GM12878 (cell line): ENCODE measurements around the gene NDUFA12. TPM values are rescaled to one million over a fixed set of nuclear protein-coding genes. Genes with fewer than 3 reads are reported as not detected.

Experiments used
- ATAC-seq: fragments of 200-7000 bp; cut with Tn5 transposase; 3 replicates; pipeline ENCODE4 v1.9.1; 2020; ENCODE audit warnings: mild to moderate bottlenecking, moderate library complexity
- BruUV-seq: library from RNA; stranded (reverse); fragments of 400-500 nt; replicated peaks from 2 replicates; lab custom pipeline; 2021; lab: Mats Ljungman, UMichigan
- CTCF ChIA-PET: fragments of 300-600 bp; sonication (Branson Sonifier 250); formaldehyde crosslinking; extraction: SDS; loops from one replicate; lab custom pipeline; 2021; ENCODE audit warnings: inconsistent platforms; lab: Yijun Ruan, JAX
- POLR2A ChIA-PET: fragments of 350-600 bp; formaldehyde crosslinking; extraction: SDS; loops from one replicate; lab custom pipeline; 2021; ENCODE audit warnings: inconsistent platforms; lab: Charles Lee
- RAD21 ChIA-PET: fragments of 300-600 bp; sonication (Branson Sonifier 250); formaldehyde crosslinking; loops from one replicate; lab custom pipeline; 2023; ENCODE audit warnings: antibody characterized with exemption; ENCODE audit not compliant: unreplicated experiment; lab: Charles Lee
- SMC1A ChIA-PET: fragments of 300-600 bp; sonication (Branson Sonifier 250); formaldehyde crosslinking; loops from one replicate; lab custom pipeline; 2023; ENCODE audit not compliant: unreplicated experiment, uncharacterized antibody; lab: Charles Lee
- DNase-seq: peaks from one replicate; pipeline ENCODE4 v3.0.0-alpha.2; 2011; ENCODE audit warnings: low read depth, low spot score
- FAIRE-seq: peaks from 3 replicates; lab custom pipeline; 2011; peaks lifted over from hg19 to GRCh38; lab: Jason Lieb, UNC
- H2AFZ ChIP-seq: 2 replicates; pipeline ENCODE4 v1.6.0; 2011; ENCODE audit warnings: low read depth, low read length, control low read depth; ENCODE audit not compliant: control insufficient read depth
- H3K27ac ChIP-seq: 2 replicates; pipeline ENCODE4 v1.5.1; 2011; ENCODE audit warnings: control low read depth; ENCODE audit not compliant: control insufficient read depth, insufficient read depth
- H3K27me3 ChIP-seq, 2 experiments: replicated peaks in 1 of 2; 2 replicates each; pipeline versions ENCODE4 v1.6.0 to v1.6.1; 2011; ENCODE audit warnings: low read length in 1 of 2; ENCODE audit not compliant: control insufficient read depth in 2 of 2, insufficient read depth in 2 of 2
- H3K36me3 ChIP-seq, 2 experiments: 2 replicates each; pipeline ENCODE4 v1.5.1; 2011; ENCODE audit warnings: low read length in 1 of 2; ENCODE audit not compliant: control insufficient read depth in 2 of 2, insufficient read depth in 2 of 2
- H3K4me1 ChIP-seq: 2 replicates; pipeline ENCODE4 v1.6.1; 2011; ENCODE audit warnings: mild to moderate bottlenecking, low read length, moderate library complexity, mixed read lengths; ENCODE audit not compliant: control insufficient read depth, insufficient read depth
- H3K4me2 ChIP-seq: 2 replicates; pipeline ENCODE4 v1.6.0; 2011; ENCODE audit warnings: control low read depth; ENCODE audit not compliant: control insufficient read depth, insufficient read depth
- H3K4me3 ChIP-seq: fragments of 200-600 bp; sonication (generic); 2 replicates; pipeline ENCODE4 v1.5.1; 2016
- H3K79me2 ChIP-seq: 2 replicates; pipeline ENCODE4 v1.6.0; 2011; ENCODE audit warnings: low read length; ENCODE audit not compliant: control insufficient read depth, insufficient read depth
- H3K9ac ChIP-seq: 2 replicates; pipeline ENCODE4 v1.8.0; 2011; ENCODE audit warnings: low read length, control low read depth, mixed read lengths; ENCODE audit not compliant: control insufficient read depth, insufficient read depth
- H3K9me3 ChIP-seq: replicated peaks from 3 replicates; pipeline ENCODE4 v1.5.1; 2011; ENCODE audit warnings: mild to moderate bottlenecking, low read length; ENCODE audit not compliant: control insufficient read depth, insufficient read depth
- H4K20me1 ChIP-seq: 2 replicates; pipeline ENCODE4 v1.6.0; 2011; ENCODE audit not compliant: control insufficient read depth, insufficient read depth
- MEF2B ChIP-seq: fragments of 450-650 bp; IDR thresholded peaks from 2 replicates; pipeline ENCODE4 v1.6.1; 2018; ENCODE audit warnings: mild to moderate bottlenecking, moderate library complexity; ENCODE audit not compliant: partially characterized antibody, poor library complexity, severe bottlenecking
- MYB ChIP-seq: fragments of 150-350 bp; IDR thresholded peaks from 2 replicates; pipeline ENCODE4 v1.6.1; 2014; ENCODE audit warnings: mild to moderate bottlenecking, low read depth, low read length, borderline replicate concordance
- NFIC ChIP-seq: IDR thresholded peaks from 2 replicates; pipeline ENCODE4 v1.6.1; 2012; ENCODE audit warnings: low read depth, mild to moderate bottlenecking, inconsistent platforms, low read length, moderate library complexity
- SMAD1 ChIP-seq: fragments of 450-650 bp; IDR thresholded peaks from 2 replicates; pipeline ENCODE4 v1.6.1; 2018; ENCODE audit warnings: mild to moderate bottlenecking, low read depth; ENCODE audit not compliant: partially characterized antibody
- TBL1XR1 ChIP-seq: IDR thresholded peaks from 2 replicates; pipeline ENCODE4 v1.6.1; 2012; ENCODE audit warnings: low read depth, low read length, improper control_type of control experiment
- WGBS: methylation state at CpG from one replicate; pipeline ENCODE4 v1.1.6; 2016; ENCODE audit warnings: low lambda C conversion rate; ENCODE audit not compliant: insufficient replicate concordance, insufficient coverage; ENCODE audit errors: missing lambda C conversion rate; 5-methylcytosine and 5-hydroxymethylcytosine counted together
- in situ Hi-C: fragments of 300-500 bp; cut with MboI; formaldehyde crosslinking; loops from 9 replicates; pipeline ENCODE4 v1.14.3; 2018; ENCODE audit warnings: mixed read lengths
- intact Hi-C: fragments of 100-400 bp; cut with micrococcal nuclease; formaldehyde crosslinking; loops from one replicate; pipeline ENCODE4 v1.14.2; 2022; ENCODE audit not compliant: unreplicated experiment
- polyA plus RNA-seq, 11 experiments: library from polyadenylated mRNA; depleted of rRNA in 4 of 11; unstranded in 6 of 11; stranded (reverse) in 5 of 11; fragments of >200 nt; fragmentation: Nextera tagmentation in 4 of 11; fragmentation: Illumina TruSeq in 1 of 11; extraction: Ambion mirVana in 4 of 11; extraction: Trizol in 1 of 11; gene quantifications; 1 replicate in 1 of 11; 2 replicates in 10 of 11; pipeline versions ENCODE4 v1.2.1 to v1.2.3, GENCODE V29; 2011 to 2016; ENCODE audit warnings: inconsistent platforms in 2 of 11, missing spikeins in 2 of 11, low read depth in 1 of 11
- total RNA-seq, 4 experiments: library from RNA; depleted of rRNA in 3 of 4; stranded (reverse); fragments of >200 nt in 3 of 4; fragmentation: Illumina TruSeq in 1 of 4; extraction: Trizol in 1 of 4; gene quantifications; 2 replicates each; pipeline versions ENCODE4 v1.2.1 to v1.2.3, GENCODE V29; 2013 to 2021
- TF ChIP-seq, protein P1 (sequence below): fragments of 450-650 bp; formaldehyde crosslinking; IDR thresholded peaks from 2 replicates; pipeline ENCODE4 v1.4.0; 2022; ENCODE audit warnings: mild to moderate bottlenecking, moderate library complexity

Gene NDUFA12
- total and polyA plus RNA-seq, 10 of the 15 experiments (the other 5 are each of a cell fraction or from before 2014, with no cell fraction given), result 141 to 1,021 (median 295) TPM

DNA sequence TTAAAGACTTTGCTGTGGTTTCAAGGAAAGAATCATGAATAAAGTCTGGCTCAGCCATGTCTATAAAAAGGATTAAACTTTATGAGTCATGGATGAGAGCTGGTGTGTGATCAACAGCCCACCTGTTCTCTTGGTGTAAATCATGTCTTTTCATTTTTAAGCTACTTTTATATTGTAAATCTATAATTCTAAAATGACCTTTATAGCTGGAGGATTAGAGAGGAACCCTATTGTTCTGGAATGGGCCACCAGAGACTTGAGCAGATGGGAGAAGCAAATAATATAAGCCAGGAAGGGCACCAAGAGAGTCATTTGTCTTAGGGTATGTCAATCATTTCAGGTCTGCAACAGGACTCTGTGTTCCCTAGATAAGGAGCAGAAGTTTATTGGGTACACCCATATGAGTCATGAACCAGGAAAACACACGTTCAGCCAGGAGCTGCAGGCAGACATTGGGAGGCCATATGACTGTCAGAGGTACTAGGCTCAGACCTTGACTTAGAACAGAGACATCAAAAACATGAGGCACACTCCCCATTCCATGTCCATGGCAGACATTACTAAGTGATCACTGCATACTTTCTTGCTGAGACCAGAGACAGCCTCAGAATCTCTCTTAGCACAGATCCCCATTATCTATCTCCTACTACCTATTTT, 49.3 kb downstream of the NDUFA12 start:
- RAD21 ChIA-PET, result no interaction called here
- no peaks in the 10 kb centered on the region for H4K20me1 ChIP-seq
- no peak overlapping the region for H3K4me3 ChIP-seq
- ATAC-seq (no peak), FAIRE-seq (no peak), DNase-seq (no peak)
- no peak overlapping the region for H3K4me2 ChIP-seq
- intact Hi-C loops, result no loop called here
- CTCF ChIA-PET, result interaction anchor here (1.3 kb wide), 1 partner anchor 78 kb away, joined by 3 read pairs; no protein-coding TSS in a partner anchor
- H3K9me3 ChIP-seq, result no peaks in the 10 kb centered on the region
- 8% methylated on average over 1 of the region's 1 CpG for WGBS
- TF ChIP-seq TBL1XR1 (no peak), NFIC (no peak), MYB (no peak), MEF2B (no peak), SMAD1 (no peak)
- TF ChIP-seq, protein P1, sequence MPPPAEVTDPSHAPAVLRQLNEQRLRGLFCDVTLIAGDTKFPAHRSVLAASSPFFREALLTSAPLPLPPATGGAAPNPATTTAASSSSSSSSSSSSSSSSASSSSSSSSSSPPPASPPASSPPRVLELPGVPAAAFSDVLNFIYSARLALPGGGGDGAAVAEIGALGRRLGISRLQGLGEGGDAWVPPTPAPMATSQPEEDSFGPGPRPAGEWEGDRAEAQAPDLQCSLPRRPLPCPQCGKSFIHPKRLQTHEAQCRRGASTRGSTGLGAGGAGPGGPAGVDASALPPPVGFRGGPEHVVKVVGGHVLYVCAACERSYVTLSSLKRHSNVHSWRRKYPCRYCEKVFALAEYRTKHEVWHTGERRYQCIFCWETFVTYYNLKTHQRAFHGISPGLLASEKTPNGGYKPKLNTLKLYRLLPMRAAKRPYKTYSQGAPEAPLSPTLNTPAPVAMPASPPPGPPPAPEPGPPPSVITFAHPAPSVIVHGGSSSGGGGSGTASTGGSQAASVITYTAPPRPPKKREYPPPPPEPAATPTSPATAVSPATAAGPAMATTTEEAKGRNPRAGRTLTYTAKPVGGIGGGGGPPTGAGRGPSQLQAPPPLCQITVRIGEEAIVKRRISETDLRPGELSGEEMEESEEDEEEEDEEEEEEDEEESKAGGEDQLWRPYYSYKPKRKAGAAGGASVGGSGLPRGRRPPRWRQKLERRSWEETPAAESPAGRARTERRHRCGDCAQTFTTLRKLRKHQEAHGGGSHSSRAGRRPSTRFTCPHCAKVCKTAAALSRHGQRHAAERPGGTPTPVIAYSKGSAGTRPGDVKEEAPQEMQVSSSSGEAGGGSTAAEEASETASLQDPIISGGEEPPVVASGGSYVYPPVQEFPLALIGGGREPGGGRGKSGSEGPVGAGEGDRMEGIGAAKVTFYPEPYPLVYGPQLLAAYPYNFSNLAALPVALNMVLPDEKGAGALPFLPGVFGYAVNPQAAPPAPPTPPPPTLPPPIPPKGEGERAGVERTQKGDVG (CRISPR knock-in tag), result no peak
- in situ Hi-C loops, result no loop called here
- no peaks in the 10 kb centered on the region for H3K79me2 ChIP-seq
- no peaks in the 10 kb centered on the region for H3K36me3 ChIP-seq
- no peak overlapping the region for H3K27ac ChIP-seq
- H3K27me3 ChIP-seq, result peaks cover 0 to 4% of the 10 kb centered on the region in 2 experiments; a peak in 2 of 4 replicates
- H3K9ac ChIP-seq, result no peak overlapping the region
- BruUV-seq, result no TSS peak
- no peak overlapping the region for H2AFZ ChIP-seq
- POLR2A ChIA-PET, result interaction anchor here (0.6 kb wide), 1 partner anchor 78 kb away, joined by 3 read pairs; no protein-coding TSS in a partner anchor
- no peaks in the 10 kb centered on the region for H3K4me1 ChIP-seq
- SMC1A ChIA-PET, result no interaction called here
